ENCODE data around the gene OSBPL9. TPM values are rescaled to one million over a fixed set of nuclear protein-coding genes. Genes with fewer than 3 reads are reported as not detected.

The OSBPL9 gene
- total RNA-seq, 1 donor from 2014 or later: 103 TPM

DNA sequence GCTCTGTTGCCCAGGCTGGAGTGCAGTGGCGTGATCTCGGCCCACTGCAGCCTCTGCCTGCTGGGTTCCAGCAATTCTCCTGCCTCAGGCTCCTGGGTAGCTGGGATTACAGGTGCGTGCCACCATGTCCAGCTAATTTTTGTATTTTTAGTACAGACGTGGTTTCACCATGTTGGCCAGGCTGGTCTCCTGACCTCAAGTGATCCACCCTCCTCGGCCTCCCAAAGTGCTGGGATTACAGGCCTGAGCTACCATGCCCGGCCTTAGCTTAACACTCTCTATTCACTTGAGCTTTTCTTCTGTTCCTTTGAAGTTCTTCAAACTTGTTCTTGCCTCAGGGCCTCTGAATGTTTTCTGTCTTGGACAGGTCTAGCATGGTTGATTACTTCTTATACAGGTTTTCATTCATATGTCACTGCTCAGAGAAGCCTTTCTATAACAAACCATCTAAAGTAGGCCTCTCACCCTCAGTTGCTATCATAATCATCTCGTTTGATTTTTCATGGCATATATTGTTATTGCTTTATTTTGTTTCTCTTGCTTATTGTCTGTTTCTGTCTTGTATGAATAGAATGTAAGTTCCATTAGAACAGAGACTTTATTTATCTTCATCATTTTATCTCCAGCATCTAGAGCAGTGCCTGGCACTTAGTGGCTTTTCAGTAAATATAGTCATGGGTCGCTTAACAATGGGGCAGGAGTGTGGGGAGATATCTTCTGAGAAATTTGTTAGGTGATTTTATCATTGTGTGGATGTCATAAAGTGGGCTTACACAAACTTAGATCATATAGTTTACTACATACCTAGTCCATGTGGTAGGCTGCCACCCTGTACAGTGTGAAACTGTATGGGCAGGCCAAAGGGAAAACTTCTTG is 12.1 kb downstream of the OSBPL9 start:
- DNase-seq (ENCODE audit: extremely low spot score, unreplicated experiment): no peak
- H3K36me3 Mint-ChIP-seq (ENCODE audit: unreplicated experiment): peaks cover 3% of the 10 kb centered on the region
- H3K27ac Mint-ChIP-seq (ENCODE audit: unreplicated experiment): no peak overlapping the region
- no peak overlapping the region for H3K4me3 Mint-ChIP-seq (ENCODE audit: unreplicated experiment)
- H3K4me1 Mint-ChIP-seq (ENCODE audit: unreplicated experiment): peaks cover 12% of the 10 kb centered on the region
- no peaks in the 10 kb centered on the region for H3K27me3 Mint-ChIP-seq (ENCODE audit: unreplicated experiment)
- H3K9me3 Mint-ChIP-seq (ENCODE audit: unreplicated experiment): no peaks in the 10 kb centered on the region
- TF ChIP-seq, protein P1, sequence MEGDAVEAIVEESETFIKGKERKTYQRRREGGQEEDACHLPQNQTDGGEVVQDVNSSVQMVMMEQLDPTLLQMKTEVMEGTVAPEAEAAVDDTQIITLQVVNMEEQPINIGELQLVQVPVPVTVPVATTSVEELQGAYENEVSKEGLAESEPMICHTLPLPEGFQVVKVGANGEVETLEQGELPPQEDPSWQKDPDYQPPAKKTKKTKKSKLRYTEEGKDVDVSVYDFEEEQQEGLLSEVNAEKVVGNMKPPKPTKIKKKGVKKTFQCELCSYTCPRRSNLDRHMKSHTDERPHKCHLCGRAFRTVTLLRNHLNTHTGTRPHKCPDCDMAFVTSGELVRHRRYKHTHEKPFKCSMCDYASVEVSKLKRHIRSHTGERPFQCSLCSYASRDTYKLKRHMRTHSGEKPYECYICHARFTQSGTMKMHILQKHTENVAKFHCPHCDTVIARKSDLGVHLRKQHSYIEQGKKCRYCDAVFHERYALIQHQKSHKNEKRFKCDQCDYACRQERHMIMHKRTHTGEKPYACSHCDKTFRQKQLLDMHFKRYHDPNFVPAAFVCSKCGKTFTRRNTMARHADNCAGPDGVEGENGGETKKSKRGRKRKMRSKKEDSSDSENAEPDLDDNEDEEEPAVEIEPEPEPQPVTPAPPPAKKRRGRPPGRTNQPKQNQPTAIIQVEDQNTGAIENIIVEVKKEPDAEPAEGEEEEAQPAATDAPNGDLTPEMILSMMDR (IDR thresholded peaks at IDR 0.05): no peak

DNA sequence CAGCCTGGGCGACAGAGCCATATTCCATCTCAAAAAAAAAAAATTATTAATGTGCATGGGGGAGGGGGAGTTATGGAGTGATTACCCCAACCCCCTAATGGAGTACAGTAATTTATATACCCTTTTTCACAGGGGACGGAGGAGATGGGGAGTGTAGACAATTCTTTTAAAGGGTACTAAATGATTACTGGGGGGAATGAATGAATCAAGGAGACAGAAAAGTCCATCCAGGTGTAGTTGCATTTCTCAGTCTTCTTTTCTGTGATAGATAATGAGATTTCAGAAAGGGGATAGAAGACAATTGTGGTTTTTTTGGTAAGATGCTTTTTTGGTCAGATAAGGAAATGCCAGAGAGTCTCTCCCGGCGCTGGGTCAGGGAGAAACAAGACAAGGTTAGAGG is 13.0 kb downstream of the OSBPL9 start:
- no peak overlapping the region for H3K4me3 Mint-ChIP-seq (ENCODE audit: unreplicated experiment)
- peaks cover 3% of the 10 kb centered on the region for H3K36me3 Mint-ChIP-seq (ENCODE audit: unreplicated experiment)
- H3K27me3 Mint-ChIP-seq (ENCODE audit: unreplicated experiment): no peaks in the 10 kb centered on the region
- H3K9me3 Mint-ChIP-seq (ENCODE audit: unreplicated experiment): no peaks in the 10 kb centered on the region
- DNase-seq (ENCODE audit: extremely low spot score, unreplicated experiment): no peak
- TF ChIP-seq, protein P1 (IDR thresholded peaks at IDR 0.05): no peak
- H3K27ac Mint-ChIP-seq (ENCODE audit: unreplicated experiment): no peak overlapping the region
- peaks cover 15% of the 10 kb centered on the region for H3K4me1 Mint-ChIP-seq (ENCODE audit: unreplicated experiment)

DNA sequence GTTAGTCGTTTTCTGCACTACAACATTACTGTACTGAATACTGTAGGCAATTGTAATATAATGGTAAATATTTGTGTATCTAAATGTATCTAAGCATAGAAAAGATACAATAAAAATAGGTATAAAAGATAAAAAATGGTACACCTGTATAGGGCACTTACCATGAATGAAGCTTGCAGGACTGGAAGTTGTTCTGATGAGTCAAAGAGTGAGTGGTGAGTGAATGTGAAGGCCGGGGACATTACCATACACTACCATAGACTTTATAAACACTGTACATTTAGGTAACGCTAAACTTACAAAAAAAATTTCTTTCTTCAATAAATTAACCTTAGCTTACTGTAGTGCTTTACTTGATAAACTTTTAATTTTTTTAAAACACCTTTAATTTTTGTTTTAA is 13.5 kb downstream of the OSBPL9 start:
- Mint-ChIP-seq H3K36me3 (ENCODE audit: unreplicated experiment) (peaks cover 3% of the 10 kb centered on the region), H3K4me3 (ENCODE audit: unreplicated experiment) (no peak overlapping the region), H3K4me1 (ENCODE audit: unreplicated experiment) (peaks cover 15% of the 10 kb centered on the region), H3K27me3 (ENCODE audit: unreplicated experiment) (no peaks in the 10 kb centered on the region), H3K9me3 (ENCODE audit: unreplicated experiment) (no peaks in the 10 kb centered on the region), H3K27ac (ENCODE audit: unreplicated experiment) (no peak overlapping the region)
- TF ChIP-seq, protein P1 (IDR thresholded peaks at IDR 0.05): no peak
- no peak for DNase-seq (ENCODE audit: extremely low spot score, unreplicated experiment)

DNA sequence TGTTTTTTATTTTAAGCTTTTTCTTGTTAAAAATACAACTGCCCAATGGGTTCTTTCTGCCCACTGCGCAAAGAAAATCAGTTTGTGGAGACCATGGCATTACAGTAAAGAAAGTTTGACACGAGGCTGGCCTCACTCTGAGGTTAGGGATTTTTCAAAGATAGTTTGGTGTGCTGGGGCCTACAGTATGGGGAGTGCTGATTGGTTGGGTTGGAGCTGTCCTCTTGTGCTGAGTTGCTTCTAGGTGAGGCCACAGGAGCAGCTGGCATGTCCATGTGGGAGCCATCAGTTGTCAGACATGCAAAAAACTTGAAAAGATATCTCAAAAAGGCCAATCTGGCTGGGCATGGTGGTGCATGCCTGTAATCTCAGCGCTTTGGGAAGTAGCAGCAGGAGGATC is 14.0 kb downstream of the OSBPL9 start:
- H3K9me3 Mint-ChIP-seq (ENCODE audit: unreplicated experiment): no peaks in the 10 kb centered on the region
- H3K27ac Mint-ChIP-seq (ENCODE audit: unreplicated experiment): no peak overlapping the region

DNA sequence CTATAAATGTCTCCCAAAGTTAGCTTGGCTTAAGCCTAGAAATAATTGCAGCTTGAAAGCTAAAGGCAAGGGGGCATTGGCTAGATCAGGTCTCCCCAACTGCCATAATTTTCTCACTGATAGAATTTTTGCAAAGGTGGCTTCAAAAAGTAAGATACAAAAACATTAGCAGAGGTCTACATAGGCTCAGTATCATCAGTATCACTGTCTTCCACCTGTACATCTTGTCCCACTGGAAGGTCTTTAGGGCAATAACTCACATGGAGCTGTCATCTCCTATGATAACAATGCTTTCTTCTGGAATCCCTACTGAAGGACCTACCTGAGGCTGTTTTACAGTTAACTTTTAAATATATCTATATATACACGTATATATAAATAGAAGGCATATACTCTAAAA is 14.9 kb downstream of the OSBPL9 start:
- no peak for DNase-seq (ENCODE audit: extremely low spot score, unreplicated experiment)
- TF ChIP-seq, protein P1 (IDR thresholded peaks at IDR 0.05): no peak
- Mint-ChIP-seq H3K9me3 (ENCODE audit: unreplicated experiment) (no peaks in the 10 kb centered on the region), H3K27me3 (ENCODE audit: unreplicated experiment) (no peaks in the 10 kb centered on the region), H3K4me3 (ENCODE audit: unreplicated experiment) (no peak overlapping the region), H3K27ac (ENCODE audit: unreplicated experiment) (no peak overlapping the region), H3K36me3 (ENCODE audit: unreplicated experiment) (peaks cover 3% of the 10 kb centered on the region), H3K4me1 (ENCODE audit: unreplicated experiment) (peaks cover 16% of the 10 kb centered on the region)

More for the DNA sequence above, 14.0 kb downstream of the OSBPL9 start:
- H3K36me3 Mint-ChIP-seq (ENCODE audit: unreplicated experiment): peaks cover 3% of the 10 kb centered on the region
- H3K4me3 Mint-ChIP-seq (ENCODE audit: unreplicated experiment): no peak overlapping the region
- H3K27me3 Mint-ChIP-seq (ENCODE audit: unreplicated experiment): no peaks in the 10 kb centered on the region
- no peak for DNase-seq (ENCODE audit: extremely low spot score, unreplicated experiment)
- H3K4me1 Mint-ChIP-seq (ENCODE audit: unreplicated experiment): peaks cover 16% of the 10 kb centered on the region
- TF ChIP-seq, protein P1 (IDR thresholded peaks at IDR 0.05): no peak
